HG03432 (cell line): Measurements from ENCODE around the gene NR1H4.
"Not testable (repeated sequence)": the region's sequence is repeated elsewhere in the genome, so short reads cannot be mapped to it uniquely, and the experiment has no call there.

ENCODE experiments used
- ATAC-seq: cut with Tn5 transposase; IDR thresholded peaks from one replicate; pipeline ENCODE4 v1.9.1; 2021; ENCODE audit warnings: mild to moderate bottlenecking, moderate library complexity; ENCODE audit not compliant: unreplicated experiment

NR1H4 gene

GRCh38 chr12:100565987-100566545 lies 92.4 kb downstream of the NR1H4 start:
- ATAC-seq: no peak

DNA sequence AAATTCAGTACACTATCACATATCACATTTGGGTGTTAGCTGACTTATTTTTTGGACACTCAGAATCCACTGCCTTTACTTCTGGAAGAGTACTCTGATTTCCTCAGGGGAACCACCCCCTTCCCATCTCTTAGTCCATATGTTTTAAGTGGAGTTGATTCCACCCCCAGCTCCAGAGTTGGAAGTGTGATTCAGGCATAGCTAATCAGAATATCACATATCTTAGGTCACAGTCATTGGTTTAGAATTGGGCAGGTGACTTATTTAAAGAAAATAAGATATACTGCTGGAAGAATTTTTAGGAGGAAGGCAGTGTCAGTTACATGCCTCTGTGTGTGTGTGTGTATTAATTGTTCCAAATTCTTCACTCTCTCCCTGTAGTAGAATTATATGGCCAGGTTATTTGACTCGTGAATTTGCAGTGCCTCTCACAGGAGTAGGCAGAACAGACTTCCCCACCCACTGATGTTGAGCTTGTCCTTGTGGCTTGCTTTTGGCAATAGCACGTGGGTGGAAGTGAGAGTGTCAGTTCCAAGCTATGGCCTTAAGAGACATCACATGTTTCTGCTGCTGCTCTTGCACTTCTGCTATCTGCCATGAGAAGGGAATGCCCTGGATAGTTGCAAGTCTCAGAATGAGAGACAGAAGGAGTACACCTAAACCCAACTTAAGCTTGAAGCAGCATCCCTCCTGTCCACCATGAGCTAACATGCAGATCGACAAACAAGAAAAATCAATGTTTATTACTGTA lies 93.4 kb downstream of the NR1H4 start:
- peak; percentile 96 for ATAC-seq

- ATAC-seq: peak; percentile 22
These were observed 94.3 kb downstream of the NR1H4 start for GRCh38 chr12:100567945-100568344.

DNA sequence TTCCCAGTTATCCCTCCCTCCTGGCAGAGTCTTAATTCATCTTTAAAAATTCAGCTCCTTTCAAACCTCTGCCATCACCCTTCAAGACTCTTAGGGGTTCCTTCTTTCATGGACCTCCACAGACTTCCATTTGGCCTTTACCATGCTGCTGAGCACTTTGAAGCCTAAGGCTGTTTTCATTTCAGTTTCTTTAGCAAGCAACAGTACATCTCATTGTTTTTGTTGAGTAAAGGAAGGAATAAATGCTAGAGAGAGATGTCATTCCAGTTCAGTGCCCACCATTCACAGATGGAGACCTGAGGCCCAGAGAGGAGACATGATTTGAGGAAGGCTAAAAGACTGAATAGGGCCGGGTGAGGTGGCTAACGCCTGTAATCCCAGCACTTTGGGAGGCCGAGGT lies 98.5 kb downstream of the NR1H4 start:
- ATAC-seq: no peak

GRCh38 chr12:100573292-100574186 lies 99.9 kb downstream of the NR1H4 start, which contains the start of gene GAS2L3:
Gene GAS2L3 (plus strand): TSS chr12:100573684. CDS start chr12:100594905, 21,221 bp downstream.
- ATAC-seq: peak; percentile 98

- ATAC-seq: peak; percentile 2
These were observed 100.8 kb downstream of the NR1H4 start for GRCh38 chr12:100574187-100575074.

DNA sequence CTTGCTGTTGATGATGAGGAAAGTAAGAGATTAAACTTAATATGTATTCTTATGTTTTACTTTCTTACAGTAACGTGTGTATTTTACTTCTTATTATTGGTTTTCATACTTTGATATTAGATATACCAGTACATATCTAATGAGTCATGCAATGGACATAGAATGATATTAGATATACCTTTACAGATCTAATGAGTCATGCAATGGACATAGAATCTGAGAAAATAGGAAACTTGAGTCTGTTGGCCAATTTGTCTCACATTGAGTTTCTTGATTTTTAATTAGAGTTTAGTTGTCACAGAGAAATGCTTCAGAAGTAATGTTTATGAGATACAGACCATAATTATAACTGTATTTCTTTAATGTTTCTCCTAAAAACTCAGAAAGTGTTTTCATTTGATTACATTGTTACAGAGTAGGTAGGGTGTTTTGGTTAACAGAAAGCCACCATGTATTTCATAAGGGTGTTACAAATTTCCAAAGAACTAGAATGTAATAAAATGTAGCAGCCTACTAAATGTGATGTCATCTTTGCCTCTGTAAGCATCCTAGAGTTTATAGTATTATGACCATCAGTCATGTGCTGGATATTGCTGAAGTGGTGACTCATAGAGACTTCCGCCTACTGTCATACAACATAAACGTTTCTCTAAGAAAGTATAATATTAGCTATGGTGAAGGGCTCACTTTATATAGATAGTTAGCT lies 102.8 kb downstream of the NR1H4 start:
- no peak for ATAC-seq

DNA sequence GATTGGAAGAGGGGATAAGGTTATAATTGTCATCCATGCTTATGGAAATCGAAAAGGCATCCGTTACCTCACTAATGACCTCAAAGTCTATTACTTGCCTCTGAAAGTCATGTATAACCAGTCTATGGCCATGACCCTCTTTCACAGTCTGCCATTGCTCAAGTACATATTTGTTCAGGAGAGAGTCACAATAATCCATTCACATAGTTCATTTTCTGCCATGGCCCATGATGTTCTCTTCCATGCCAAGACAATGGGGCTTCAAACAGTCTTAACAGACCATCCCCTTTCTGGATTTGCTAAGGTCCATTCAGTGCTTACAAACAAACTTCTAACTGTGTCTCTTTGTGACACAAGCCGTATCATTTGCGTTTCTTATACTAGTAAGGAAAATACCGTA lies 105.3 kb downstream of the NR1H4 start:
- no peak for ATAC-seq

- no peak for ATAC-seq
These were observed 106.2 kb downstream of the NR1H4 start for GRCh38 chr12:100579844-100580243.

DNA sequence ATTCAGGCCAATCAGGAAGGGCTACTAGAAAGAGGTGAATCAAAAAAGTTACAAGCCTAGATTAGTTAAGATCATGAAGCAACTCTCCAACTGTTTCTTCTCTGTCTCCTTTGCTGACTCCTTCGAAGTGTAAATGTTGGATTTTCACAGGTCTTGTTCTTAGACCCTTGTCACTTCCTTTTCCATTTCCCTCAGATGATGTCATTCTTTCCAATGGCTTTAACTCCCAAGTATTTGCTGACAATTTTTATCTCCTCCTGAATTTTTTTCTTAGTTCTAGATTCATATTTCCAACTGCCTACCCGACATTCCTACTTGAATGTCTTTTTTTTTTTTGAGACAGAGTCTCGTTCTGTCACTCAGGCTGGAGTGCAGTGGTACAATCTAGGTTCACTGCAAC lies 110.6 kb downstream of the NR1H4 start:
- ATAC-seq: no peak

DNA sequence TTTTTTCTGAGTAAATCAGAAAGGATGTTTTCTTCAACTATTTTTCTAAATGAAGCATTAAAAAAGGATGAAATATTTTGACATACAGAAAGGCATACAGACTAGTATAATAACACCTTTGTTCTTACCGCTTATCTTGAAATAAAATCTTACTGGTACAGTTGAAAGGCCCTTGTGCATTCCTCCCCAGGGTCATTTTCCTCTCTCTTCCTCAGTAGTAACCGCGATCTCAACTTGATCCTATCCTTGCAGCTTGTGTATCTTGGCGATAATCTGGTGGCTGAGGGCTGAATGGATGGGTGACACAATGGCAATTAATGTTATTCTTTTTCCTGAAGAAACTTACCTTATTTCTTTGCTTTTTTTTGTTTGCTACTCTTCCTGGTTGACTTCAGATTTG lies 118.3 kb downstream of the NR1H4 start:
- ATAC-seq: no peak

DNA sequence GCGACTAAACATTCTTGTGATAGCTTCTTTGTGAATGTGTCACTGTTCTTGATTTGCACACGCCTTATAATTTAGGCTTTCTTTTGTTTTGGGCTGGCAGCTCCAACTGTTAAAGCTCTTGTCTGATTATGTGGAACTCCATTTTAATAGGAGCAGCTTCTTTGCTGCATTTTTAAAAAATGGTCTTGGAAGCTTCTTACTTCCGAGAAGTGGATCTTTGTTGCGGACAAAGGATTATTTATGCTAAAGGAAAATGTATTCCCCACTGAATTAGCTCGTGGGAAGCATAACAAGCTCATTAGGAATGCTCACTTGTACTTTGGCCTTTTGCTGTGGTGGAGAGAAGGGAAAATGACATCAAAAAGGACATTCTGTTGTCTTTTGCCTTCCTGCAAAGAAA lies 119.8 kb downstream of the NR1H4 start:
- ATAC-seq: no peak

DNA sequence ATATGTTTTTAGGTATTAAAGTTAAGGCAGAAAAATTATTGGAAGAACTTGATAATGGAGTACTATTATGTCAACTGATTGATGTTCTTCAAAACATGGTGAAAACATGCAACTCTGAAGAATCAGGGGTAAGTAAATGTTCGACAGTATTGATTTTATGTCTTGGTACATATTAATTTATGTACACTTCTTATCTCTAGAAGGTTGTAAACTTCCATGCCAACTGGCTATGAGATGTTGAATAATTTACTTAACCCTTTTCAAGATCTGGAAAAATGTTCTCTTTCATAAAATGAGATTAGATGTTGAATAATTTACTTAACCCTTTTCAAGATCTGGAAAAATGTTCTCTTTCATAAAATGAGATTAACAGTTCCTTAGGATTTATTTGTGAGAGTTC lies 128.0 kb downstream of the NR1H4 start:
- no peak for ATAC-seq

GRCh38 chr12:100602997-100603396 lies 129.3 kb downstream of the NR1H4 start:
- not testable (repeated sequence) for ATAC-seq

DNA sequence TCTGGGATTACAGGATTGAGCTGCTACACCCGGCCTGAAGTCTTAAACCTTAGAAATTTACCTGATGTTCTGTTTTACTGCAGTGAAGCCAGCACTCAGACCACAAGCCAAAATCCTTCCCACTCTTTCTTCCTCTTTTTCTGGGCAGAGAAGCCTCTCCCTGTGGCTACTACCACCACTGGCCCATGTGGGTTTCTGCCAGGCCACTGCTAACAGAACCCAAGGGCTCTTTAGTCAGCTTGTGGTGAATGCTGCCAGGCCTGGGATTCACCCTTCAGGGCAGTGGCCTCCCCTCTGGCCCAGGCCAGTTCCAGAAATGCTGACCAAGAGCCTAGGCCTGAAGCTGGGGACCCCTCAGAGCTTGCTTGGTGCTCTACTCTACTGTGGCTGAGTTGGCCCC lies 135.1 kb downstream of the NR1H4 start:
- ATAC-seq: no peak

DNA sequence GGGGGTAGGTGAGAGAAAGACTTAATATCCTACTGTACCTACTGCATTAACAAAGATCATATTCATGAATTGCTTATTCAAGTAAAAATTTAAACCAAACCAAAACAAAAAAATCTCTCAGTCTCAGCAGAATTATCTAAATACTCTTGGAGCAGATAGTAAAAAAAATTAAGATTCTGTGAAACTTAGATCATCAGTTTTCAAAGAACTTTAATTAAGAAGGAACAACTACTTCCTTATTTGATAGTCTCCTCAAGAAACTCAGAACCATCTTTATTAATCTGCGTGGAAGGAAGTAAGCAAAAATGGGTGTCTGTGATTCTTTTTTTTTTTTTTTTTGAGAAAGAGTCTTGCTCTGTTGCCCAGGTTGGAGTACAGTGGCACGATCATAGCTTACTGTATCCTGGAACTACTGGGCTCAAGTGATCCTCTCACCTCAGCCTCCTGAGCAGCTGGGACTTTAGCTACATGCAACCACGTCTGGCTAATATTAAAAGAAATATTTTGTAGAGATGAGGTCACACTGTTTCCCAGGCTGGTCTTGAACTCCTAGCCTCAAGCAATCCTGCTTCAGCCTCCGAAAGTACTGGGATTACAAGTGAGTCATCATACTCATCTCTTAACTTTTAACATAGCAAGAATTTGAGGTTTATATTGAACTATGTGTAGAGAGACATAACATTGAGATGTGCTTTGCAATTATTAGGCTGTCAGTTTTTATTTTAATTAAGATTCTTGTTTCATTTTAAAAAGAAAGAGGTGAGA lies 137.2 kb downstream of the NR1H4 start:
- ATAC-seq: no peak

DNA sequence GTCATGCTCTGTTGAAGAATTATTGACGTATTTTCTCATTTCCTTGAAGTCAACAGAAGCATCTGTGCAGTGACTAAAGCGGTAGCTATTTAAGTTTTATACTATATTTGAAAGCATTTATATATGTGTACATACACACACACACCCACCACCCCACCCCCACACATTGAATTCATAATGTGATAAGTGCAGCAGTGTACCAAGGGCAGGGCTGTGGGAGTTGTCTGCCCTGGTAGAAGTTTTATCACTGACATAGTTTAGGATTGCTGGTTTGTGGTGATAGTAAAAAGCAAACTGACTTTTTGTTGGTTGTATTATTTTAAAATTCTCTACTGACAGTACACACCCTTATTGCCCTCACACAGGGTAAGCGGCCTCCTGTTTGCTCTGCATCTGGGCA lies 138.9 kb downstream of the NR1H4 start:
- ATAC-seq: no peak
